IPS DF 6.9 (cell line): ENCODE results near the gene PPP1R16B.

Experiments used
- DNase-seq: peaks from one replicate; pipeline ENCODE4 v3.0.0-alpha.2; 2013; ENCODE audit warnings: low read depth, low spot score
- H3K27ac ChIP-seq: one replicate; pipeline ENCODE4 v1.5.1; 2013; ENCODE audit warnings: low read length, control low read depth
- H3K27me3 ChIP-seq: 2 replicates; pipeline ENCODE4 v1.6.1; 2013; ENCODE audit warnings: mild to moderate bottlenecking, low read length; ENCODE audit not compliant: control insufficient read depth, insufficient read depth
- H3K36me3 ChIP-seq: 2 replicates; pipeline ENCODE4 v1.6.1; 2013; ENCODE audit warnings: low read length; ENCODE audit not compliant: control insufficient read depth, insufficient read depth
- H3K4me1 ChIP-seq: 2 replicates; pipeline ENCODE4 v1.6.1; 2013; ENCODE audit warnings: low read length; ENCODE audit not compliant: control insufficient read depth, insufficient read depth
- H3K4me3 ChIP-seq: 2 replicates; pipeline ENCODE4 v1.5.1; 2013; ENCODE audit warnings: mild to moderate bottlenecking, low read length
- H3K9me3 ChIP-seq: 2 replicates; pipeline ENCODE4 v1.6.1; 2013; ENCODE audit warnings: low read length, inconsistent platforms; ENCODE audit not compliant: control insufficient read depth, insufficient read depth
- WGBS: extraction: QIAGEN DNeasy Blood & Tissue Kit; methylation state at CpG from one replicate; pipeline ENCODE4 v1.1.7; 2013; ENCODE audit warnings: mixed read lengths, missing lambda C conversion rate; ENCODE audit not compliant: insufficient read length, insufficient coverage; 5-methylcytosine and 5-hydroxymethylcytosine counted together

Gene PPP1R16B

DNA sequence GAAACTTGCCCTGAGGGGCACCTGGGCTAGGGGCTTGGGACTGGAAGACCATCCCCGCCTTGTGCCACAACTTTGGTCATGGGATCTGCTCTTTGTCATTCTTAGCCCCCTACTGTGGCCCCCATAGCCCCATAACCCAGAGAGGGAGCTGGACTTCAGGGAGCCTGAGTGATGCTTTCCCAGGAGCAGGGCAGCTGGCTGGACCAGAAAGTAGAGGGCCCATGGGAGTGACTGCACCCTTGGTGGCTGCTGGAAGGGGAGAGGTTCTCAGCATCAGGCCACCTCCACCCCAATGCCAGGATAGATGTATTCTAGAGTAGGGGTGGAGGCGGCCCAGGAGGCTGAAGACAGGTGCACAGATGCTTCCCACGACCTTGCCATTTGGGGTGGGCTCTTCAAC, 114.9 kb downstream of the PPP1R16B start:
- no peaks in the 10 kb centered on the region for H3K36me3 ChIP-seq
- no peaks in the 10 kb centered on the region for H3K4me1 ChIP-seq
- H3K9me3 ChIP-seq, result no peaks in the 10 kb centered on the region
- DNase-seq, result no peak
- H3K27me3 ChIP-seq, result no peaks in the 10 kb centered on the region
- H3K27ac ChIP-seq, result no peak overlapping the region
- no peak overlapping the region for H3K4me3 ChIP-seq
- no CpG with 5 or more reads among the region's 3 CpGs for WGBS

GRCh38 chr20:38920851-38921250, 115.4 kb downstream of the PPP1R16B start:
- no CpG with 5 or more reads among the region's 9 CpGs for WGBS
- DNase-seq, result no peak

DNA sequence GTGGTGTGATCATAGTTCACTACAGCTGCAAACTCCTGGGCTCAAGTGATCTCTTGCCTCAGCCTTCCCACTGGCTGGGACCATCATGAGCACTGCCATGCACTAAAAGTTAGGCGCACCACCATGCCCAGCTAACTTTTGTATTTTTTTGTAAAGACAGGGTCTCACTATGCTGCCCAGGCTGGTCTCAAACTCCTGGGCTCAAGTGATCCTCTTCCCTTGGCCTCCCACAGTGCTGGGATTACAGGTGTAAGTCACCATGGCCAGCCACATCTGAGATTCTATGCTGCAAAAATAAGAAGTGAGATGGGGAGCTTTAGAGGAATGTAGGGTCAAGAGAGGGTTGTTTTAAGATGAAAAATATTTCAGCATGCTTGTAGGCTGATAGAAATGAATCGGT, 119.2 kb downstream of the PPP1R16B start:
- no peak for DNase-seq
- no peaks in the 10 kb centered on the region for H3K9me3 ChIP-seq
- no peaks in the 10 kb centered on the region for H3K27me3 ChIP-seq
- H3K4me3 ChIP-seq, result no peak overlapping the region
- peaks cover 3% of the 10 kb centered on the region for H3K4me1 ChIP-seq
- no peak overlapping the region for H3K27ac ChIP-seq
- H3K36me3 ChIP-seq, result no peaks in the 10 kb centered on the region
- no CpG with 5 or more reads among the region's 2 CpGs for WGBS

More at GRCh38 chr20:38920851-38921250, 115.4 kb downstream of the PPP1R16B start:
- no peak overlapping the region for H3K4me3 ChIP-seq
- H3K36me3 ChIP-seq, result no peaks in the 10 kb centered on the region
- no peak overlapping the region for H3K27ac ChIP-seq
- no peaks in the 10 kb centered on the region for H3K9me3 ChIP-seq
- H3K27me3 ChIP-seq, result no peaks in the 10 kb centered on the region
- H3K4me1 ChIP-seq, result no peaks in the 10 kb centered on the region

- peaks cover 3% of the 10 kb centered on the region for H3K4me1 ChIP-seq
- H3K36me3 ChIP-seq, result 0 out of 2 replicates have a peak, but pooled peaks cover 2% of the 10 kb centered on the region
- H3K27me3 ChIP-seq, result no peaks in the 10 kb centered on the region
- H3K4me3 ChIP-seq, result peak within 1 kb of the TSS; percentile 89
- DNase-seq, result peak; percentile 94
- no peak within 1 kb of the TSS for H3K27ac ChIP-seq
- H3K9me3 ChIP-seq, result no peaks in the 10 kb centered on the region
- no CpG with 5 or more reads among the region's 95 CpGs for WGBS
Observed at GRCh38 chr20:38926142-38926933, 120.8 kb downstream of the PPP1R16B start, which contains the start of gene FAM83D. Gene FAM83D (plus strand): TSS chr20:38926417. CDS start chr20:38926443, 26 bp downstream.

- WGBS, result no CpG with 5 or more reads among the region's 27 CpGs
- Histone ChIP-seq H3K36me3 (0 out of 2 replicates have a peak, but pooled peaks cover 2% of the 10 kb centered on the region), H3K27ac (no peak overlapping the region), H3K27me3 (no peaks in the 10 kb centered on the region), H3K9me3 (no peaks in the 10 kb centered on the region), H3K4me1 (peaks cover 3% of the 10 kb centered on the region), H3K4me3 (peak overlapping the region; percentile 89)
- DNase-seq, result no peak
Observed at GRCh38 chr20:38926934-38927616, 121.6 kb downstream of the PPP1R16B start.

DNA sequence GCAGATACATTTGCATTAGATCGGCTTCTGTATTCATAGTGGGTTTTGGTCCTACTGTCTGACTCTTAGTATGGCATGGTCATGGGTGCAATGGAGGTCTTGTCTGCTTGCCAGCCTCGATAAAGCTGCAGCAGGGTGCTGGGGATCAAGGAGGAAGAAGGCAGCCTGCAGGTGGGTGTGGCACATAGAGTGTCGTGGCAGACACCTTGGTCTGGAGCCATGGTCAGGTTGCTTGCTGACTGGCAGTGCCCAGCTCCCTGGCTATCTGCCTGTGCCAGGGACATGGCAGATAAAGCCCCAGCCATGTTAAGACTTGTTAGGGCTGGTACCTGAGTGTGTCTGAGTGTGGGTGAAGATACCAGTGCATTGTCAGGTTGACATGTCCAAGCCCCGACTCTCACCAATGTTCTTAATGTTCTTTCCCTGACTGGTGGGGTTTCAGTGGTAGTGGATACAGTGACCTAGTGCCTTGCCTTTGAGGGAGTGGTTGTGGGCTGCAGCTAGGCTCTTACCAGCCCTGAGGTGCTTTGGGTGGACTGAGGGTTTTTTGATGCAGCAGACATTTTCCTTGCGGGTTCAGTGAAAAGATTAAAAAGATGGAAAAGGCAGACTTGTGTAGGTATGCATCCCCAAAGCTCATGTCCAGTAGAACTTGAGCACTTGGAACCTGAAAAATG, 122.5 kb downstream of the PPP1R16B start:
- Histone ChIP-seq H3K27ac (no peak overlapping the region), H3K4me1 (peaks cover 3% of the 10 kb centered on the region), H3K4me3 (peak overlapping the region; percentile 4; the same call in 1 of the 2 replicates), H3K27me3 (no peaks in the 10 kb centered on the region), H3K9me3 (no peaks in the 10 kb centered on the region), H3K36me3 (0 out of 2 replicates have a peak, but pooled peaks cover 2% of the 10 kb centered on the region)
- no peak for DNase-seq
- no CpG with 5 or more reads among the region's 5 CpGs for WGBS

GRCh38 chr20:38930242-38930569, 124.7 kb downstream of the PPP1R16B start:
- Histone ChIP-seq H3K27ac (no peak overlapping the region), H3K36me3 (0 out of 2 replicates have a peak, but pooled peaks cover 2% of the 10 kb centered on the region), H3K27me3 (no peaks in the 10 kb centered on the region), H3K4me3 (no peak overlapping the region), H3K9me3 (no peaks in the 10 kb centered on the region), H3K4me1 (peaks cover 3% of the 10 kb centered on the region)
- no peak for DNase-seq
- WGBS, result no CpG with 5 or more reads among the region's 1 CpG

- Histone ChIP-seq H3K9me3 (no peaks in the 10 kb centered on the region), H3K4me1 (peaks cover 3% of the 10 kb centered on the region), H3K27me3 (no peaks in the 10 kb centered on the region), H3K27ac (no peak overlapping the region), H3K36me3 (0 out of 2 replicates have a peak, but pooled peaks cover 2% of the 10 kb centered on the region), H3K4me3 (no peak overlapping the region)
- no peak for DNase-seq
- no CpG with 5 or more reads among the region's 4 CpGs for WGBS
Observed at GRCh38 chr20:38931984-38932383, 126.5 kb downstream of the PPP1R16B start.

DNA sequence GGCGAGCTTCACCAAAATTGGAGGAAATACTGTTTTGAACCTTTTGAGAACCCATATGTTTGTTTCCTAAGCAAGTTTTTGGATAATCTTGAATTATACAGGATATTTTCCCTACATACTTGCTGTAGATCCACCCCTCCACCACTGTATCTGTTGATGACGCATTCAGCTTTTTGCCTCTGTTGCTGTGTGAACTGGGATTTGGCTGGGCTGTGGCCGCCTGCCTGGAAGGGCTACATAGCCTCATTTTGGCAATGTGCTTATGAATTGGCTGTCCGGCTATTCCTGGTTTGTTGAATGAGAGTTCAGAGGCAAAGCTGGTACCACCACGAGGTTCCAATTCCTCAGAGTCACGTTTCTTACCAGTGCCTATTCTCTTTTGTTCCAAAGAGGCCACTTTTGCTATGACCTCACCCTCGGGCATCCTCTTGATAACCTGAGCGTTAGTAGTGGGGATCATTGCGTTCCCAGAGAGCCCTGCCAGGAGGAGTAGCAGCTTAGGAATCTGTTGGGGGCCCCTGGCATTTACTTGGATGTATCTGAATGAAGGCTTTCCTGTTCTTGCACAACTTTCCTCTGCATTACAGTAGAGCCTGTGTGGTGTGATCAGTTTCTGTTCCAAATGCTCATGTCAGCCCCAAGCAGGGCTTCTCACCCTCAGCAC, 127.1 kb downstream of the PPP1R16B start:
- Histone ChIP-seq H3K4me3 (no peak overlapping the region), H3K36me3 (0 out of 2 replicates have a peak, but pooled peaks cover 2% of the 10 kb centered on the region), H3K27me3 (no peaks in the 10 kb centered on the region), H3K27ac (no peak overlapping the region), H3K4me1 (peaks cover 3% of the 10 kb centered on the region), H3K9me3 (no peaks in the 10 kb centered on the region)
- no peak for DNase-seq
- WGBS, result no CpG with 5 or more reads among the region's 9 CpGs

GRCh38 chr20:38934530-38934929, 129.0 kb downstream of the PPP1R16B start:
- H3K27me3 ChIP-seq, result no peaks in the 10 kb centered on the region
- no CpG with 5 or more reads among the region's 5 CpGs for WGBS
- H3K27ac ChIP-seq, result no peak overlapping the region
- peaks cover 12% of the 10 kb centered on the region; the same call in 1 of the 2 replicates for H3K36me3 ChIP-seq
- no peaks in the 10 kb centered on the region for H3K4me1 ChIP-seq
- H3K9me3 ChIP-seq, result no peaks in the 10 kb centered on the region
- no peak for DNase-seq
- H3K4me3 ChIP-seq, result no peak overlapping the region
